Measurements from ENCODE around the gene CXXC5. TPM values are rescaled to one million over a fixed set of nuclear protein-coding genes. Genes with fewer than 3 reads are reported as not detected.
"Not testable (repeated sequence)": the region's sequence is repeated elsewhere in the genome, so short reads cannot be mapped to it uniquely, and the experiment has no call there.

The CXXC5 gene
- total RNA-seq, 1 experiment from 2014 or later = 57.2 TPM

GRCh38 chr5:139601429-139601828 is 46.7 kb upstream of the CXXC5 start:
- DNase-seq (ENCODE audit: low spot score) = no peak
- no peaks in the 10 kb centered on the region for H3K27me3 ChIP-seq (replicated peaks; ENCODE audit: insufficient read depth, low read depth, low read length, poor library complexity)
- no TSS peak for BruUV-seq (replicated peaks)
- H3K4me1 ChIP-seq (ENCODE audit: insufficient read depth, low read length, poor library complexity, severe bottlenecking) = no peaks in the 10 kb centered on the region
- H3K4me3 ChIP-seq (ENCODE audit: low read depth, low read length, poor library complexity, severe bottlenecking) = no peak overlapping the region
- peaks cover 5% of the 10 kb centered on the region for H3K9me3 ChIP-seq (ENCODE audit: low read depth, low read length, poor library complexity, severe bottlenecking)
- intact Hi-C loops (cut with micrococcal nuclease; ENCODE audit: unreplicated experiment) = no loop called here
- ChIA-PET CTCF (no interaction called here), POLR2A (ENCODE audit: low non-redundant PET) (no interaction called here)
- H3K36me3 ChIP-seq (ENCODE audit: insufficient read depth, low read length, poor library complexity, severe bottlenecking) = peaks cover 35% of the 10 kb centered on the region
- TF ChIP-seq EZH2 (IDR thresholded peaks at IDR 0.05; ENCODE audit: borderline replicate concordance, low read depth, low read length, poor library complexity, severe bottlenecking) (no peak), CTCF (conservative IDR thresholded peaks at IDR 0.05; ENCODE audit: low read depth, low read length) (no peak)
- no peak overlapping the region for H3K27ac ChIP-seq (ENCODE audit: low read depth, low read length, poor library complexity, severe bottlenecking)

GRCh38 chr5:139601948-139602347 is 46.2 kb upstream of the CXXC5 start:
- H3K4me3 ChIP-seq (ENCODE audit: low read depth, low read length, poor library complexity, severe bottlenecking); H3K9me3 ChIP-seq (ENCODE audit: low read depth, low read length, poor library complexity, severe bottlenecking); CTCF ChIA-PET; H3K27ac ChIP-seq (ENCODE audit: low read depth, low read length, poor library complexity, severe bottlenecking); BruUV-seq (replicated peaks); POLR2A ChIA-PET (ENCODE audit: low non-redundant PET); H3K4me1 ChIP-seq (ENCODE audit: insufficient read depth, low read length, poor library complexity, severe bottlenecking); intact Hi-C loops (cut with micrococcal nuclease; ENCODE audit: unreplicated experiment); DNase-seq (ENCODE audit: low spot score); H3K27me3 ChIP-seq (replicated peaks; ENCODE audit: insufficient read depth, low read depth, low read length, poor library complexity): not testable (repeated sequence)
- H3K36me3 ChIP-seq (ENCODE audit: insufficient read depth, low read length, poor library complexity, severe bottlenecking) = peaks cover 35% of the 10 kb centered on the region

GRCh38 chr5:139605887-139606286 is 42.3 kb upstream of the CXXC5 start:
- BruUV-seq (replicated peaks) = no TSS peak
- CTCF ChIA-PET = no interaction called here
- H3K4me3 ChIP-seq (ENCODE audit: low read depth, low read length, poor library complexity, severe bottlenecking) = no peak overlapping the region
- no peak overlapping the region for H3K27ac ChIP-seq (ENCODE audit: low read depth, low read length, poor library complexity, severe bottlenecking)
- H3K9me3 ChIP-seq (ENCODE audit: low read depth, low read length, poor library complexity, severe bottlenecking) = no peaks in the 10 kb centered on the region
- POLR2A ChIA-PET (ENCODE audit: low non-redundant PET) = interaction anchor here (0.6 kb wide), 1 partner anchor 1122 kb away, joined by 3 read pairs; no protein-coding TSS in a partner anchor
- DNase-seq (ENCODE audit: low spot score) = peak; percentile 12
- TF ChIP-seq CTCF (conservative IDR thresholded peaks at IDR 0.05; ENCODE audit: low read depth, low read length) (no peak), EZH2 (IDR thresholded peaks at IDR 0.05; ENCODE audit: borderline replicate concordance, low read depth, low read length, poor library complexity, severe bottlenecking) (no peak)
- H3K4me1 ChIP-seq (ENCODE audit: insufficient read depth, low read length, poor library complexity, severe bottlenecking) = no peaks in the 10 kb centered on the region
- no peaks in the 10 kb centered on the region for H3K27me3 ChIP-seq (replicated peaks; ENCODE audit: insufficient read depth, low read depth, low read length, poor library complexity)
- peaks cover 20% of the 10 kb centered on the region for H3K36me3 ChIP-seq (ENCODE audit: insufficient read depth, low read length, poor library complexity, severe bottlenecking)
- intact Hi-C loops (cut with micrococcal nuclease; ENCODE audit: unreplicated experiment) = no loop called here
